ENCODE results near the gene SYVN1.

SYVN1 gene

DNA sequence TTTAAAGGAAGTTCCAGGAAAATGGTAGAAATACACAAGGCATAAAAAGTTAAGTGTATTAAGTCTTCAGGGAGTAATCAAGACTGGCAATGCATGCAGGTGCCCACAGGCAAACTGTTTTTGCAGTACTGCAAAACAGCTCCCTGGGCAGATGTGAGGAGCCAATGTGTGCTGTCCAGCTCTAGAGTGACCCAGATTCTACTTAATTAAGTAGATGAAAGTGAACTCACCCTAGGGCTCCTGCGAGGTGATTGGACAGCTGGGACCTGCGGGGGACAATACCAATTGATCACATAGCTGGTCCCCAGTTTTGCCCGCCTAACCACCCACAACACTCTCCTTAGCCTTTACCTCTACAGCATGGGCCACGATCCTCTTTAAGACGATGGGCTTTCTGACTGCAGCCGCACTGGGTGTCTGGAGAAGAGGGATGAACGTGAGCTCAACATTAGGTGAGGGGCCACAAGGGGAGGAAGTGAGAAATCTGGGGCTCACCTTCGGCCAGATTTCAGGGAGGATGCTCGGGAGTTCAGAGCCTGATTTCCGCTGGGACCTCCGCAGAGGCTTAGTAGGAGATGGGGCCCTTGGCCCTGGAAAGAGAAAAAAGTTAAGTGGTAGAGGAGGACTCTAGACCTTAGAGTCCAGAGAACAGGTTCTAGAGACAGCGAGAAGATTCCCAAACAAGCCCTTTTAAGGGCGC, 51.0 kb downstream of the SYVN1 start:
- peaks cover 74% of the 10 kb centered on the region for H3K36me3 ChIP-seq (ENCODE audit: control insufficient read depth, insufficient read depth, low read length)
- peak overlapping the region; percentile 85 for H3K4me3 ChIP-seq (ENCODE audit: extremely low read depth, insufficient read depth, low read length, poor library complexity, severe bottlenecking)
- peak overlapping the region; percentile 98 for H3K27ac ChIP-seq (ENCODE audit: low read depth, low read length, severe bottlenecking)
- H3K9me3 ChIP-seq (ENCODE audit: control insufficient read depth, low read length): no peaks in the 10 kb centered on the region
- WGBS, 2 experiments (ENCODE audit: insufficient coverage in 2 of 2): 1 to 4% methylated on average over 6 to 7 of the region's 13 CpGs
- peaks cover 17% of the 10 kb centered on the region for H3K4me1 ChIP-seq (ENCODE audit: control insufficient read depth, insufficient read depth, low read length, poor library complexity, severe bottlenecking)

DNA sequence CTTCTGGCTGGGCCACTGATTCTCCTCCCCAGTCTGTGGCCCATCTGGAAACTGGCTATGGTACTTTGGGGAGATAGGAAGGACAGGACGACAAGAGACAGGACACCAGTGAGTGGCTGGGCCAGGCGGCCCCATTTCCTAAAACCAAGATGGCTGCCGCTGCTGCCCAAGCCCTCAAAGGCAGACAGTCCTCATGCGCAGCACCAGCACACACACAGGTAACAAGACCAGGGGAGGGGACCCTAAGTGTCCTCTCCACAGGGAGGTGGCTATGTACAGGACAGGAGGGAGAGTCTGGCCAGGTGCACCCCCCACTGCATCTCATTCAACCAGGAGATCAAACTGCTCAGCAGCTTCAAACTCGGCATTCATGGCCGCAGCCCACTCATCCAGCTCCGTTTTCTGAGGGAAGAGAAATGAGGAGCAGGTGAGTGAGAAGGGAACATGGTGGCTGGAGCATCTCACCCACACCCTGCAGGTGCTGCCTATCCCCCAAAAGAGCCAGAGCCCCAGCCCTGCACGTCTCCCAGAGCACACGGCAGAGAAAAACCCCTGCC, 55.5 kb downstream of the SYVN1 start:
- Histone ChIP-seq H3K4me3 (ENCODE audit: extremely low read depth, insufficient read depth, low read length, poor library complexity, severe bottlenecking) (no peak overlapping the region), H3K27ac (ENCODE audit: low read depth, low read length, severe bottlenecking) (no peak overlapping the region), H3K9me3 (ENCODE audit: control insufficient read depth, low read length) (no peaks in the 10 kb centered on the region), H3K4me1 (ENCODE audit: control insufficient read depth, insufficient read depth, low read length, poor library complexity, severe bottlenecking) (peaks cover 9% of the 10 kb centered on the region), H3K36me3 (ENCODE audit: control insufficient read depth, insufficient read depth, low read length) (peaks cover 66% of the 10 kb centered on the region)
- WGBS, 2 experiments (ENCODE audit: insufficient coverage in 2 of 2): 87 to 96% methylated on average over 5 to 9 of the region's 9 CpGs

DNA sequence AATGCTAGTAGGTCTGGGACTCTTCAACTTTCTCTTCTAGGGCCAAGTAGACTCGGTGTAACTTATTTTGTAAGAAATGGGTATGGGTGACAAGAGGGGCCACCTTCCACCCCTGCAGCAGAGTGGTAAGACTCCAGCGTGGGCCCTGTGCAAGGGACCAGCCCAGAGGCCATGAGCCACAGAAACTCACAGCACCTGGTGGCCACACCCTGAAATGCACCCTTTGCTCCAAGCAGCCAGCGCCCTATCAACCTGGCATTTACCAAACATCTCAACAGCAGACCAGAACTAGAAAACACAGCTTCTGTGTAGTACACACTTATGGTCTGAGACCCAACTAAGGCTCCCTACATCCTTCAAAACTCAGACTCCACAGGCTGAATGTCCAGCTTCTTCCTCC, 56.2 kb downstream of the SYVN1 start:
- Histone ChIP-seq H3K4me1 (ENCODE audit: control insufficient read depth, insufficient read depth, low read length, poor library complexity, severe bottlenecking) (peaks cover 7% of the 10 kb centered on the region), H3K9me3 (ENCODE audit: control insufficient read depth, low read length) (no peaks in the 10 kb centered on the region), H3K27ac (ENCODE audit: low read depth, low read length, severe bottlenecking) (no peak overlapping the region), H3K36me3 (ENCODE audit: control insufficient read depth, insufficient read depth, low read length) (peaks cover 66% of the 10 kb centered on the region), H3K4me3 (ENCODE audit: extremely low read depth, insufficient read depth, low read length, poor library complexity, severe bottlenecking) (no peak overlapping the region)
- 90 to 100% methylated on average over 2 to 3 of the region's 3 CpGs for WGBS, 2 experiments (ENCODE audit: insufficient coverage in 2 of 2)

DNA sequence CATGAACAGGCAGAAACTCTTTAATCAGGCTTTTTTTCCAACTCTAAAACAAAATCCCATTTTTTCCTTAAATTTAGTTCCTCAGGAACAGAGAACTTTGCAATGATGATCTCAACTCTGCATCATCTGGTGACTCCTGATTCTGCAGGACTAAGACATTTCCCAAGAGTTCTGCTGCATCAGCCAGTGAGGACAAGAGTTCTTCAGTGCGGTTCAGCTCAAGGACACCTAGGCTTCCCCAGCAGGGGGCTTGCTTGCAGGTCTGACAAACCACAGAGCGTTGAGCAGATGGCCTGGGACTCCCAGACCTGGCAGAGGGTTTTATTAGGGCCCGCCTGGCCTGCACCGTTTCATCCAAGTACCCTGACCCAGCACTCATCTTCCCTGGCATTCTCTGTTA, 56.9 kb downstream of the SYVN1 start:
- H3K36me3 ChIP-seq (ENCODE audit: control insufficient read depth, insufficient read depth, low read length): peaks cover 62% of the 10 kb centered on the region
- WGBS, 2 experiments (ENCODE audit: insufficient coverage in 2 of 2): 89 to 92% methylated on average over 2 to 4 of the region's 4 CpGs
- no peak overlapping the region for H3K27ac ChIP-seq (ENCODE audit: low read depth, low read length, severe bottlenecking)
- H3K4me1 ChIP-seq (ENCODE audit: control insufficient read depth, insufficient read depth, low read length, poor library complexity, severe bottlenecking): no peaks in the 10 kb centered on the region
- no peaks in the 10 kb centered on the region for H3K9me3 ChIP-seq (ENCODE audit: control insufficient read depth, low read length)
- no peak overlapping the region for H3K4me3 ChIP-seq (ENCODE audit: extremely low read depth, insufficient read depth, low read length, poor library complexity, severe bottlenecking)
